Peyer's patch (tissue), 4 donors: ENCODE results near the gene SLC38A5. TPM values are rescaled to one million over a fixed set of nuclear protein-coding genes. Genes with fewer than 3 reads are reported as not detected.
"Not testable (repeated sequence)": the region's sequence is repeated elsewhere in the genome, so short reads cannot be mapped to it uniquely, and the experiment has no call there.

Experiments
- DNase-seq, 3 donors: peaks; one replicate each; pipeline ENCODE4 v3.0.0-alpha.2; 2017 to 2019
- H3K27ac ChIP-seq, 4 donors: fragments of 200-600 bp; sonication (generic); one replicate each; pipeline ENCODE4 v1.5.1; 2016 to 2019
- H3K27me3 ChIP-seq, 2 donors: fragments of 200-600 bp; sonication (generic); one replicate each; pipeline ENCODE4 v1.5.1; 2019
- H3K36me3 ChIP-seq, 3 donors: fragments of 200-600 bp; sonication (generic); one replicate each; pipeline ENCODE4 v1.5.1; 2016 to 2019
- H3K4me1 ChIP-seq, 4 donors: fragments of 200-600 bp; sonication (generic); one replicate each; pipeline ENCODE4 v1.5.1; 2016 to 2019
- H3K4me3 ChIP-seq, 4 donors: fragments of 200-600 bp; sonication (generic); 1 replicate in 3 of 4; 2 replicates in 1 of 4; pipeline ENCODE4 v1.5.1; 2016 to 2019; ENCODE audit warnings: mild to moderate bottlenecking in 1 of 4
- H3K9me3 ChIP-seq, 4 donors: fragments of 200-600 bp; sonication (generic); one replicate each; pipeline ENCODE4 v1.5.1; 2016 to 2019; ENCODE audit warnings: mild to moderate bottlenecking in 1 of 4
- CTCF ChIP-seq, 6 experiments: fragments of 450-650 bp in 4 of 6; fragments of 200-600 bp in 2 of 6; sonication (generic) in 1 of 6; IDR thresholded peaks; one replicate each; pipeline ENCODE4 v1.5.1; 2017 to 2019; ENCODE audit warnings: antibody characterized with exemption in 6 of 6, mild to moderate bottlenecking in 3 of 6, moderate library complexity in 1 of 6
- POLR2A ChIP-seq, 2 donors: fragments of 450-650 bp; IDR thresholded peaks; one replicate each; pipeline ENCODE4 v1.5.1; 2017; ENCODE audit warnings: antibody characterized with exemption in 2 of 2, mild to moderate bottlenecking in 2 of 2, moderate library complexity in 2 of 2
- small RNA-seq, 2 donors: library from RNA; depleted of rRNA; stranded (forward); fragments of <200 nt; gene quantifications; one replicate each; pipeline ENCODE3, GENCODE V24; 2016
- total RNA-seq, 4 donors: library from RNA; depleted of rRNA; stranded (reverse); fragments of >200 nt; gene quantifications; one replicate each; pipeline ENCODE4 v1.1.0, GENCODE V29; 2016

Gene SLC38A5
- total RNA-seq, 4 donors from 2014 or later = 9.1 to 26.4 (median 10.9) TPM

GRCh38 chrX:48450076-48450475 lies 20.0 kb downstream of the SLC38A5 start:
- no peak for DNase-seq
- no peaks in the 10 kb centered on the region for H3K27me3 ChIP-seq
- H3K9me3 ChIP-seq = no peaks in the 10 kb centered on the region
- H3K36me3 ChIP-seq = no peaks in the 10 kb centered on the region
- H3K4me3 ChIP-seq = no peak overlapping the region
- H3K27ac ChIP-seq = no peak overlapping the region
- H3K4me1 ChIP-seq = no peaks in the 10 kb centered on the region
- no peak for TF ChIP-seq CTCF (IDR thresholded peaks at IDR 0.05)
- TF ChIP-seq POLR2A (IDR thresholded peaks at IDR 0.05) = no peak

- not testable (repeated sequence) for H3K9me3 ChIP-seq, H3K36me3 ChIP-seq, H3K4me1 ChIP-seq, H3K27me3 ChIP-seq, DNase-seq, H3K4me3 ChIP-seq, H3K27ac ChIP-seq
Observed at GRCh38 chrX:48447201-48447600, 22.9 kb downstream of the SLC38A5 start.

- H3K27ac ChIP-seq, H3K9me3 ChIP-seq, H3K36me3 ChIP-seq, H3K4me1 ChIP-seq, H3K27me3 ChIP-seq, DNase-seq, H3K4me3 ChIP-seq: not testable (repeated sequence)
Observed at GRCh38 chrX:48433713-48434112, 36.3 kb downstream of the SLC38A5 start.

GRCh38 chrX:48430166-48430565 lies 39.9 kb downstream of the SLC38A5 start:
- H3K9me3 ChIP-seq, H3K27ac ChIP-seq, H3K4me1 ChIP-seq, DNase-seq, H3K4me3 ChIP-seq, H3K36me3 ChIP-seq, H3K27me3 ChIP-seq: not testable (repeated sequence)

- H3K9me3 ChIP-seq, H3K36me3 ChIP-seq, H3K4me3 ChIP-seq, H3K27me3 ChIP-seq, H3K4me1 ChIP-seq, DNase-seq, H3K27ac ChIP-seq: not testable (repeated sequence)
Observed at GRCh38 chrX:48429606-48430005, 40.5 kb downstream of the SLC38A5 start.

- not testable (repeated sequence) for H3K9me3 ChIP-seq, DNase-seq, H3K4me1 ChIP-seq, H3K27me3 ChIP-seq, H3K27ac ChIP-seq, H3K4me3 ChIP-seq, H3K36me3 ChIP-seq
Observed at GRCh38 chrX:48427027-48427716, 42.9 kb downstream of the SLC38A5 start.

- not testable (repeated sequence) for H3K27me3 ChIP-seq, H3K9me3 ChIP-seq, H3K4me3 ChIP-seq, H3K36me3 ChIP-seq, DNase-seq, H3K4me1 ChIP-seq, H3K27ac ChIP-seq
Observed at GRCh38 chrX:48411860-48412259, 58.2 kb downstream of the SLC38A5 start, which contains the start of gene SSX4B. TSS of gene SSX4B (minus strand) at chrX:48411960. CDS start at chrX:48411372, 588 bp downstream.

Small RNA genes lying within 50 kb of the gene (small RNA-seq; reads per million reads assigned to genes)
- gene AL606490.4 = 0 reads per million in 2 donors

Other genes with a start within 250 kb of the SLC38A5 start
- gene SSX1, start 214.9 kb downstream of the SLC38A5 start, total RNA-seq = not detected
- gene SSX3, start 113.6 kb downstream of the SLC38A5 start, total RNA-seq = not detected
- gene SSX4, start 86.7 kb downstream of the SLC38A5 start, total RNA-seq = not detected
- not detected for gene SSX4B, start 58.3 kb downstream of the SLC38A5 start, total RNA-seq
- gene FTSJ1, start 5.9 kb upstream of the SLC38A5 start, total RNA-seq = 10 to 100 TPM; 12.5 to 67.7 (median 26.4) TPM
- gene PORCN, start 38.7 kb upstream of the SLC38A5 start, total RNA-seq = 10 to 100 TPM in 1 of 4 donors, 1 to 10 TPM in 3; 3.7 to 11.4 (median 5.2) TPM
- gene EBP, start 51.5 kb upstream of the SLC38A5 start, total RNA-seq = 100 to 1,000 TPM in 3 of 4 donors, 10 to 100 TPM in 1; 47.0 to 189 (median 134) TPM
- 10 to 100 TPM in 2 of 4 donors, 1 to 10 TPM in 2; 9.3 to 14.9 (median 11.3) TPM for gene TBC1D25, start 69.5 kb upstream of the SLC38A5 start, total RNA-seq
- 100 to 1,000 TPM; 118 to 178 (median 151) TPM for gene RBM3, start 104.2 kb upstream of the SLC38A5 start, total RNA-seq
- 100 to 1,000 TPM in 2 of 4 donors, 10 to 100 TPM in 2; 95.1 to 218 (median 107) TPM for gene WDR13, start 127.2 kb upstream of the SLC38A5 start, total RNA-seq
- gene WAS, start 213.5 kb upstream of the SLC38A5 start, total RNA-seq = 10 to 100 TPM in 1 of 4 donors, 1 to 10 TPM in 3; 3.5 to 45.4 (median 7.6) TPM
- 1 to 10 TPM; 2.5 to 7.4 (median 4.2) TPM for gene SUV39H1, start 226.5 kb upstream of the SLC38A5 start, total RNA-seq